Smooth muscle cell (in vitro differentiated cells): ENCODE results near the gene CHKA. TPM values are rescaled to one million over a fixed set of nuclear protein-coding genes. Genes with fewer than 3 reads are reported as not detected.

Source experiments
- DNase-seq: peaks from one replicate; lab custom pipeline; 2025; ENCODE audit not compliant: unreplicated experiment; lab: John Stamatoyannopoulos, UW
- H2AFZ ChIP-seq: fragments of 200-600 bp; sonication (generic); 2 replicates; pipeline ENCODE4 v1.6.0; 2016; ENCODE audit warnings: antibody characterized with exemption, low read depth, mild to moderate bottlenecking
- H3F3A ChIP-seq: fragments of 200-600 bp; sonication (generic); 2 replicates; pipeline ENCODE4 v1.6.0; 2017; ENCODE audit warnings: antibody characterized with exemption, low read depth
- H3K27ac ChIP-seq: fragments of 200-600 bp; sonication (generic); 2 replicates; pipeline ENCODE4 v1.5.1; 2016; ENCODE audit warnings: low read depth, mild to moderate bottlenecking
- H3K27me3 ChIP-seq: fragments of 200-600 bp; sonication (generic); 2 replicates; pipeline ENCODE4 v1.6.1; 2016; ENCODE audit warnings: low read depth, mild to moderate bottlenecking
- H3K36me3 ChIP-seq: fragments of 200-600 bp; sonication (generic); 2 replicates; pipeline ENCODE4 v1.5.1; 2016; ENCODE audit warnings: low read depth
- H3K4me1 ChIP-seq: fragments of 200-600 bp; sonication (generic); 2 replicates; pipeline ENCODE4 v1.5.1; 2016; ENCODE audit warnings: low read depth
- H3K4me2 ChIP-seq: fragments of 200-600 bp; sonication (generic); 2 replicates; pipeline ENCODE4 v1.6.0; 2016; ENCODE audit warnings: mild to moderate bottlenecking
- H3K4me3 ChIP-seq: fragments of 200-600 bp; sonication (generic); 2 replicates; pipeline ENCODE4 v1.5.1; 2016; ENCODE audit warnings: mild to moderate bottlenecking
- H3K79me2 ChIP-seq: fragments of 200-600 bp; sonication (generic); 2 replicates; pipeline ENCODE4 v1.6.0; 2016; ENCODE audit warnings: low read depth, mild to moderate bottlenecking
- H3K9ac ChIP-seq: fragments of 200-600 bp; sonication (generic); 2 replicates; pipeline ENCODE4 v1.6.0; 2016; ENCODE audit warnings: low read depth
- H3K9me3 ChIP-seq: fragments of 200-600 bp; sonication (generic); replicated peaks from 2 replicates; pipeline ENCODE4 v1.5.1; 2016; ENCODE audit warnings: low read depth
- H4K20me1 ChIP-seq: fragments of 200-600 bp; sonication (generic); 2 replicates; pipeline ENCODE4 v1.6.0; 2016; ENCODE audit warnings: low read depth
- WGBS: methylation state at CpG from one replicate; pipeline ENCODE4 v1.1.7; 2016; ENCODE audit warnings: low lambda C conversion rate; 5-methylcytosine and 5-hydroxymethylcytosine counted together
- polyA plus RNA-seq: library from polyadenylated mRNA; unstranded; fragments of >200 nt; fragmentation: Nextera tagmentation; extraction: Ambion mirVana; gene quantifications from 2 replicates; pipeline ENCODE4 v1.2.1, GENCODE V29; 2016
- total RNA-seq: library from RNA; depleted of rRNA; stranded (reverse); fragments of >200 nt; gene quantifications from 2 replicates; pipeline ENCODE4 v1.2.3, GENCODE V29; 2014
- TF ChIP-seq, protein P1 (sequence below): fragments of 200-600 bp; sonication (generic); IDR thresholded peaks from 2 replicates; pipeline ENCODE4 v1.5.1; 2017; ENCODE audit warnings: borderline replicate concordance, mild to moderate bottlenecking, antibody characterized with exemption; ENCODE audit not compliant: insufficient read depth, poor library complexity, severe bottlenecking

The CHKA gene
- total and polyA plus RNA-seq, 2 experiments from 2014 or later: 19.9 to 31.1 TPM

DNA sequence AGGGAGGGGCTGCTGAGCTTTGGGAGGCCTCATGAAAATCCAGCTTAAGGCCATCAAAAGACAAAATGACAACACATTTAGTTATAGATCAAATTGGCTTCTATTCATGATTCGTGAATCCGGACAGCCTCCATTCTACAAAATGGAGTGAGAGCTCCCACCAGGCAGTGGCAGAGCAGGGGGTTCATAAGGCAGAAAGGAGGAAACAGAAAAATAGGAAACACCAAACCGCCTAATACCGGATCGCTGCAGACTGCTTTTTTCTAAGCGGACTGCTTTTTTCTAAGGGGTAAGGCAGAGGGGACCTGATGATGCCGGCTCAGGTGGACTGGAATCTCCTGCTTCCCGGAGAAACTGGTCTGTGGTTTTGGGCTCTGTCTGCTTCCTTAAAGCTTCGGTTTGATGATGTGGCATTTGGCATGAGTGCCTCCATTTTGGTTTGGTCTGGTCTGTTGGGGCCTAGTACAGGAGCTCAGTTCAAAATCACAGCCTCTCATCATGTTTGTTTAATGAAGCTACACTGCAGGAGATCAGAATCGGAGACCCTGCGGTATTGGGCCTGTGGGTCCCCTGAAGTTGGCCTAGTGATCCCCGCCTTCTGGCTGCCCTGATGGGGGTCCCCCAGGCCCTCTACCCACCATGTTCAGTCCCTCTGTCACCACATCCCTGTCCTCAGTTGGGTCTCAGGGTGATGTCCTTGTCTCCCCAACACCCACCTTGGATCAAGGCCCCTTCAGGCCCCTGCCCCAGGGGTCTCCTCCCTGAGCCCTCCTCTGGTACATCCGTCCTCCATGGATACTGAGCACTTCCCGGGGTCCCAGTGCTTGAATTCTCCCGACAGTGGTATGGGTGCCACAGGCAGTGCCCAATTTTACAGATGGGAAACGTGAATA, 109.9 kb downstream of the CHKA start:
- no peaks in the 10 kb centered on the region for H3K27me3 ChIP-seq
- no peaks in the 10 kb centered on the region for H4K20me1 ChIP-seq
- H3K9me3 ChIP-seq: no peaks in the 10 kb centered on the region
- WGBS: 95% methylated on average over 16 of the region's 16 CpGs
- H3K4me3 ChIP-seq: no peak overlapping the region
- H3F3A ChIP-seq: no peaks in the 10 kb centered on the region
- H3K4me1 ChIP-seq: peaks cover 19% of the 10 kb centered on the region
- DNase-seq: no peak
- peak overlapping the region; percentile 78 for H3K4me2 ChIP-seq
- no peaks in the 10 kb centered on the region for H3K36me3 ChIP-seq
- H3K79me2 ChIP-seq: no peaks in the 10 kb centered on the region
- TF ChIP-seq, protein P1, sequence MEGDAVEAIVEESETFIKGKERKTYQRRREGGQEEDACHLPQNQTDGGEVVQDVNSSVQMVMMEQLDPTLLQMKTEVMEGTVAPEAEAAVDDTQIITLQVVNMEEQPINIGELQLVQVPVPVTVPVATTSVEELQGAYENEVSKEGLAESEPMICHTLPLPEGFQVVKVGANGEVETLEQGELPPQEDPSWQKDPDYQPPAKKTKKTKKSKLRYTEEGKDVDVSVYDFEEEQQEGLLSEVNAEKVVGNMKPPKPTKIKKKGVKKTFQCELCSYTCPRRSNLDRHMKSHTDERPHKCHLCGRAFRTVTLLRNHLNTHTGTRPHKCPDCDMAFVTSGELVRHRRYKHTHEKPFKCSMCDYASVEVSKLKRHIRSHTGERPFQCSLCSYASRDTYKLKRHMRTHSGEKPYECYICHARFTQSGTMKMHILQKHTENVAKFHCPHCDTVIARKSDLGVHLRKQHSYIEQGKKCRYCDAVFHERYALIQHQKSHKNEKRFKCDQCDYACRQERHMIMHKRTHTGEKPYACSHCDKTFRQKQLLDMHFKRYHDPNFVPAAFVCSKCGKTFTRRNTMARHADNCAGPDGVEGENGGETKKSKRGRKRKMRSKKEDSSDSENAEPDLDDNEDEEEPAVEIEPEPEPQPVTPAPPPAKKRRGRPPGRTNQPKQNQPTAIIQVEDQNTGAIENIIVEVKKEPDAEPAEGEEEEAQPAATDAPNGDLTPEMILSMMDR: no peak
- no peak overlapping the region for H3K9ac ChIP-seq
- H2AFZ ChIP-seq: no peak overlapping the region
- no peak overlapping the region for H3K27ac ChIP-seq

GRCh38 chr11:68010090-68011041, 110.8 kb downstream of the CHKA start, which contains the start of gene ALDH3B1:
ALDH3B1 (plus strand) TSS chr11:68010327; CDS start chr11:68015298, 4,971 bp downstream.
- Histone ChIP-seq H2AFZ (peak within 1 kb of the TSS; percentile 22), H3K27ac (peak within 1 kb of the TSS; percentile 36), H3K9ac (peak within 1 kb of the TSS; percentile 2), H3K27me3 (no peaks in the 10 kb centered on the region), H3K4me2 (peak within 1 kb of the TSS; percentile 78), H3F3A (no peaks in the 10 kb centered on the region), H3K36me3 (no peaks in the 10 kb centered on the region), H4K20me1 (no peaks in the 10 kb centered on the region), H3K79me2 (no peaks in the 10 kb centered on the region), H3K4me1 (peaks cover 19% of the 10 kb centered on the region), H3K9me3 (no peaks in the 10 kb centered on the region), H3K4me3 (peak within 1 kb of the TSS; percentile 19)
- 48% methylated on average over 33 of the region's 33 CpGs for WGBS
- peak; percentile 62 for DNase-seq
- TF ChIP-seq, protein P1: no peak

DNA sequence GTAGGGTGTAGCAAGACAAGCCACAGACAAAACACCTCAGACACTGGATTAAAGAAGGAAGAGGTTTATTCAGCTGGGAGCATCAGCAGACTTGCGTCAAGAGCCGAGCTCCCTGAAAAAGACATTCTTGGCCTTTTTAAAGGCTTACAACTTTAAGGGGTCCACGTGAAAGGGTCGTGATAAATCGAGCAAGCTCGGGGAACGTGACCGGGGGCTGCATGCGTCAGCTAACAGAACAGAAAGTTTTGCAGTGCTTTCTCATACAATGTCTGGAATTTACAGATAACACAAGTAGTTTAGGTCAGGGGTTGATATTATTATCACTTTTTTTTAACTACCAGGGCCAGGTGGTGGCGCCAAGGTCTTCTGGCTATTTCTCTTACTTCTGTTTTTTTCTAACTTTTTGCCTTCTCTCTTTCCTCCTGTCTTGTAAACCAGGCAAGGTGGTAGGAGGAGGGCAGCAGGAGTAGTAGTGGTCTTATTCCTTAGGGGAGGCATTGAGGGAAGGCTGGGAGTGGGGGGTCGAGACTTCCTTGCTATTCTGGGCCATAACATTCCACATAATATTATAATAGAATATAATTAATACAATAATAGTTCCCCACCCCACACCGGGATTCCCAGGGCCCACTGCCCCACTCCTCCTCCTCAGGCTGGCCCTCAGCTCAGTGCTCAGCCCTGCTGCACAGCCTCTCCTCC, 111.6 kb downstream of the CHKA start:
- H3K36me3 ChIP-seq: no peaks in the 10 kb centered on the region
- DNase-seq: no peak
- peaks cover 19% of the 10 kb centered on the region for H3K4me1 ChIP-seq
- H3K9me3 ChIP-seq: no peaks in the 10 kb centered on the region
- H2AFZ ChIP-seq: peak overlapping the region; percentile 22
- 83% methylated on average over 12 of the region's 12 CpGs for WGBS
- H3K9ac ChIP-seq: peak overlapping the region; percentile 2
- H3K27me3 ChIP-seq: no peaks in the 10 kb centered on the region
- peak overlapping the region; percentile 36 for H3K27ac ChIP-seq
- TF ChIP-seq, protein P1: no peak
- no peaks in the 10 kb centered on the region for H3K79me2 ChIP-seq
- H3F3A ChIP-seq: no peaks in the 10 kb centered on the region
- no peaks in the 10 kb centered on the region for H4K20me1 ChIP-seq
- H3K4me2 ChIP-seq: peak overlapping the region; percentile 78
- peak overlapping the region; percentile 19 for H3K4me3 ChIP-seq
